K562 (cell line): ENCODE measurements around the gene KCTD11. TPM values are rescaled to one million over a fixed set of nuclear protein-coding genes. Genes with fewer than 3 reads are reported as not detected.

Experiments
- AFF1 ChIP-seq, 2 experiments: fragments of 450-650 bp; IDR thresholded peaks; 2 replicates each; pipeline ENCODE4 v1.6.1; 2018; ENCODE audit warnings: mild to moderate bottlenecking in 2 of 2, low read depth in 1 of 2; ENCODE audit not compliant: partially characterized antibody in 2 of 2
- BCL6 ChIP-seq: fragments of 250-450 bp; sonication (Bioruptor Pico); IDR thresholded peaks from 2 replicates; pipeline ENCODE4 v1.4.0; 2020
- BMI1 ChIP-seq: fragments of 150-350 bp; IDR thresholded peaks from 2 replicates; pipeline ENCODE4 v1.6.1; 2014; ENCODE audit warnings: low read length
- CREB5 ChIP-seq: fragments of 250-450 bp; sonication (Bioruptor Pico); IDR thresholded peaks from 2 replicates; pipeline ENCODE4 v1.5.0; 2020; ENCODE audit warnings: mild to moderate bottlenecking
- EGR1 ChIP-seq: fragments of 450-650 bp; conservative IDR thresholded peaks from 2 replicates; pipeline ENCODE4 v1.6.1; 2017; ENCODE audit warnings: mild to moderate bottlenecking
- EHMT2 ChIP-seq: fragments of 450-650 bp; IDR thresholded peaks from 2 replicates; pipeline ENCODE4 v1.6.1; 2018; ENCODE audit warnings: antibody characterized with exemption
- GABPB2 ChIP-seq: fragments of 250-450 bp; sonication (Bioruptor Pico); conservative IDR thresholded peaks from 2 replicates; pipeline ENCODE4 v1.5.1; 2021; ENCODE audit warnings: mild to moderate bottlenecking
- HDAC1 ChIP-seq, 2 experiments: fragments of 450-650 bp; IDR thresholded peaks; 2 replicates each; pipeline ENCODE4 v1.6.1; 2016 to 2017; ENCODE audit warnings: inconsistent platforms in 1 of 2, mild to moderate bottlenecking in 1 of 2, moderate library complexity in 1 of 2
- HMG20A ChIP-seq: fragments of 450-650 bp; formaldehyde crosslinking; conservative IDR thresholded peaks from 2 replicates; pipeline ENCODE4 v1.4.0; 2020; ENCODE audit warnings: mild to moderate bottlenecking, mixed read lengths
- HNRNPL ChIP-seq: fragments of 200-400 bp; formaldehyde crosslinking; IDR thresholded peaks from 2 replicates; pipeline ENCODE4 v1.6.1; 2017; ENCODE audit warnings: low read depth, mild to moderate bottlenecking, low read length
- JUNB ChIP-seq: fragments of 450-650 bp; formaldehyde crosslinking; conservative IDR thresholded peaks from 2 replicates; pipeline ENCODE4 v1.4.0; 2020; ENCODE audit warnings: mild to moderate bottlenecking
- NCOA6 ChIP-seq: fragments of 450-650 bp; IDR thresholded peaks from 2 replicates; pipeline ENCODE4 v1.6.1; 2017; ENCODE audit warnings: mild to moderate bottlenecking
- NR2C2 ChIP-seq, 2 experiments: fragments of 200-800 bp in 1 of 2; sonication (Bioruptor generic) in 1 of 2; sonication (generic) in 1 of 2; formaldehyde crosslinking in 1 of 2; IDR thresholded peaks; 2 replicates each; pipeline versions ENCODE4 v1.6.1 to v1.8.0; 2016 to 2022; ENCODE audit warnings: mild to moderate bottlenecking in 1 of 2, missing compliant biosample characterization in 1 of 2, missing genetic modification characterization in 1 of 2, missing genetic modification reagents in 1 of 2
- PTRF ChIP-seq: fragments of 450-650 bp; IDR thresholded peaks from 2 replicates; pipeline ENCODE4 v1.6.1; 2016; ENCODE audit warnings: mild to moderate bottlenecking, missing genetic modification characterization, missing compliant biosample characterization
- RBM25 ChIP-seq: fragments of 200-400 bp; formaldehyde crosslinking; IDR thresholded peaks from 2 replicates; pipeline ENCODE4 v1.6.1; 2018; ENCODE audit warnings: low read length, low read depth, moderate library complexity; ENCODE audit not compliant: severe bottlenecking
- SAP30 ChIP-seq: fragments of 200-600 bp; sonication (generic); IDR thresholded peaks from 2 replicates; pipeline ENCODE4 v1.6.1; 2012; ENCODE audit warnings: borderline replicate concordance, low read depth, mild to moderate bottlenecking, moderate library complexity, low read length, control low read depth, inconsistent platforms; ENCODE audit not compliant: insufficient read depth, poor library complexity, severe bottlenecking
- SRSF1 ChIP-seq: fragments of 200-400 bp; formaldehyde crosslinking; IDR thresholded peaks from 2 replicates; pipeline ENCODE4 v1.6.1; 2017; ENCODE audit warnings: mild to moderate bottlenecking, low read depth, low read length, moderate library complexity
- TCF7L2 ChIP-seq: fragments of 150-350 bp; IDR thresholded peaks from 2 replicates; pipeline ENCODE4 v1.6.1; 2016; ENCODE audit warnings: low read depth, mild to moderate bottlenecking, low read length, moderate library complexity
- ZNF655 ChIP-seq: fragments of 250-450 bp; sonication (Bioruptor Pico); IDR thresholded peaks from 2 replicates; pipeline ENCODE4 v1.5.0; 2021
- ZNF740 ChIP-seq, 3 experiments: fragments of 200-800 bp in 1 of 3; sonication (Bioruptor generic) in 1 of 3; sonication (generic) in 1 of 3; formaldehyde crosslinking in 1 of 3; IDR thresholded peaks; 2 replicates each; pipeline versions ENCODE4 v1.6.1 to v1.8.0; 2016 to 2022; ENCODE audit warnings: mild to moderate bottlenecking in 2 of 3, missing compliant biosample characterization in 2 of 3, missing genetic modification characterization in 2 of 3, missing genetic modification reagents in 1 of 3
- polyA plus RNA-seq, 8 experiments: library from polyadenylated mRNA; depleted of rRNA in 4 of 8; stranded (reverse) in 5 of 8; unstranded in 3 of 8; fragments of >200 nt; fragmentation: Nextera tagmentation in 2 of 8; fragmentation: Illumina TruSeq in 1 of 8; extraction: Ambion mirVana in 2 of 8; extraction: Trizol in 1 of 8; gene quantifications; 2 replicates each; pipeline versions ENCODE4 v1.2.1 to v1.2.3, GENCODE V29; 2011 to 2014; ENCODE audit warnings: inconsistent platforms in 1 of 8, missing spikeins in 1 of 8
- total RNA-seq, 7 experiments: library from RNA; depleted of rRNA in 6 of 7; stranded (reverse); fragments of >200 nt in 6 of 7; fragmentation: Illumina TruSeq in 2 of 7; extraction: Trizol in 2 of 7; gene quantifications; 2 replicates each; pipeline versions ENCODE4 v1.2.1 to v1.2.3, GENCODE V29; 2011 to 2021; ENCODE audit warnings: low replicate concordance in 1 of 7

The KCTD11 gene
- total and polyA plus RNA-seq, 9 of the 15 experiments (the other 6 are each of a cell fraction or from before 2014, with no cell fraction given) = 0.01 to 3.2 (median 2.5) TPM; not detected in 1

- TF ChIP-seq RBM25 (peak; percentile 57), CREB5 (CRISPR knock-in tag) (no peak), TCF7L2 (peak; percentile 43; the same call in 1 of the 2 replicates), HNRNPL (no peak), ZNF740 (CRISPR knock-in tag; IDR thresholded peaks at IDR 0.05) (0 out of 2 replicates have a peak, but pooled peaks have one; percentile 79), ZNF740 (tag; IDR thresholded peaks at IDR 0.05) (no peak), BMI1 (no peak), NR2C2 (CRISPR knock-in tag; IDR thresholded peaks at IDR 0.05) (no peak), NR2C2 (tag; IDR thresholded peaks at IDR 0.05) (peak; percentile 82), SRSF1 (no peak), AFF1 (IDR thresholded peaks at IDR 0.05; ENCODE audit: low read depth in 1 of 2, partially characterized antibody in 2 of 2) (no peak), EGR1 (0 out of 2 replicates have a peak, but pooled peaks have one; percentile 10), HDAC1 (IDR thresholded peaks at IDR 0.05) (no peak), JUNB (no peak), SAP30 (peak; percentile 48), EHMT2 (no peak), ZNF655 (CRISPR knock-in tag) (no peak), HMG20A (no peak), GABPB2 (CRISPR knock-in tag) (no peak), NCOA6 (no peak), PTRF (tag) (no peak), BCL6 (CRISPR knock-in tag) (no peak)
Observed at GRCh38 chr17:7403977-7404736, 52.2 kb downstream of the KCTD11 start, which contains the start of gene TMEM256 (continued).
